LNCaP clone FGC (cell line): Measurements from ENCODE around the gene MOCS1.

Source experiments
- DNase-seq: peaks from one replicate; pipeline ENCODE4 v3.0.0-alpha.2; 2011; ENCODE audit warnings: low read depth
- H3K4me3 ChIP-seq: 2 replicates; pipeline ENCODE4 v1.5.1; 2011; ENCODE audit warnings: mild to moderate bottlenecking, low read depth, low read length, control low read depth
- CTCF ChIP-seq: IDR thresholded peaks from 2 replicates; pipeline ENCODE4 v1.5.1; 2012; ENCODE audit warnings: mild to moderate bottlenecking; ENCODE audit not compliant: control insufficient read depth, insufficient read depth; ENCODE audit errors: extremely low read depth

Gene MOCS1

GRCh38 chr6:39918831-39919230 lies 15.4 kb downstream of the MOCS1 start:
- DNase-seq = no peak
- no peak overlapping the region for H3K4me3 ChIP-seq
- no peak for TF ChIP-seq CTCF

GRCh38 chr6:39917981-39918380 lies 16.3 kb downstream of the MOCS1 start:
- no peak for DNase-seq
- no peak for TF ChIP-seq CTCF
- H3K4me3 ChIP-seq = no peak overlapping the region

GRCh38 chr6:39917329-39917728 lies 16.9 kb downstream of the MOCS1 start:
- no peak for TF ChIP-seq CTCF
- H3K4me3 ChIP-seq = no peak overlapping the region
- no peak for DNase-seq

- no peak overlapping the region for H3K4me3 ChIP-seq
- TF ChIP-seq CTCF = no peak
Observed at GRCh38 chr6:39915866-39916265, 18.4 kb downstream of the MOCS1 start.

GRCh38 chr6:39914239-39914638 lies 20.0 kb downstream of the MOCS1 start:
- TF ChIP-seq CTCF = no peak
- no peak overlapping the region for H3K4me3 ChIP-seq
- no peak for DNase-seq

More at GRCh38 chr6:39915866-39916265, 18.4 kb downstream of the MOCS1 start:
- DNase-seq = no peak

- no peak for TF ChIP-seq CTCF
- H3K4me3 ChIP-seq = no peak overlapping the region
- no peak for DNase-seq
Observed at GRCh38 chr6:39913391-39913916, 20.8 kb downstream of the MOCS1 start.

GRCh38 chr6:39912446-39912845 lies 21.8 kb downstream of the MOCS1 start:
- DNase-seq = no peak
- H3K4me3 ChIP-seq = no peak overlapping the region
- no peak for TF ChIP-seq CTCF
